ENCODE results near the gene NRCAM.

The NRCAM gene

DNA sequence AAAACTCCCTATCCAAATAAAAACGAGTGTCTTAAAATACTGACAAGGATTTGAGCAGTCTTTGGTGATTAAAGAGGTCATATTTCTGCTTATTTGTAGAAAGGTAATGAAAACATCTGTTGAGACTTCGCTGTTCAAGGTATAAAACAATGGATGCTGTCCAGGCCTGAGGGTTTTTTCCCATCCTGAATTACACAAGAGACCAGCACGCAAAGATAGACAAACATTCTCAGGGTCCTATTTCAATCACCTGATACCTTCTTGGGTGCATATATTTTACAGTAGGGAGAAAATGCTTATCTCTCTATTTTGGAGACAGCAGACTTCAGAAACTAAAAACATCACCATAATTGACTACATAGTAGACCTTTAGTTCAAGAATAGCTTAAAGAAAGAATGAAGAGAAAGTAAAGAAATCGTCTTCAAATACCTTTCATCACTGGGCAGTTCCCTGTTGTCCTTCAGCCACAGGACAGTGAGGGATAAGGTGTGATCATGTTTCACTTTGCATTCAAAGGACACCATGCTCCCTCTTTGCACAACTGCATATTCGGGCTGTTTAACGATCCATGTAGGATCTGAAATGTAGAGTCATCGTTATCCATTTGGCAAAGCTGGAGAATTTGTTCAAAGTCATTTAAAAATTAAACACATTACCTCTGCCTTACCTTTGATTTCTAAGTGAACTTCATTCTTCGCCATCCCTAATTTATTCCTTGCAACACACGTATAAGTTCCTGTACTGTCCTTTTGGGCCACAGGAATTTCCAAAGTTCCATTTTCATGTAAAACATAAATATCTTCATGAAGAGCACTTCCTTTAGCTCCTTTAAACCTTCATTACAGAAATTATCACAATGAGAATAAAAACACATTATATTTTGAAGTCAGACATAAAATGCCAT lies 262.4 kb downstream of the NRCAM start:
- no peak for DNase-seq

DNA sequence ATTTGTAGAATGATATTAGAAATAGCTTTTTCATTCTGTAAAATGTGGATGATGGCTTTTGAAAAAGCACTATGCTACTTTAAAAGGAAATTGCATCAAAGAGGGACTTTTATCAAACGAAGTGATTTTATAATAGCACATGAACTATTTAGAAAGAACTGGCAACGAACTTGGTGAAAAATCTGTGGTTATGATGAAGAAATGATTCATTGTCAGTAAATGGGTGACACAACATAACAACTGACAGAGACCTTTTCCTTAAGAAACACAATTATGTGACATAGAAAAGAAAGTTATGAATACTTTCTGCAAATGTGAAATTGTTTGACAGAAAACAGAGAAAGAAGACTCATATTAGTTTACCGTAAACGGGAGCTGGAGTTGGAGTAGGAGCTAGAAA lies 265.3 kb downstream of the NRCAM start:
- no peak for DNase-seq

DNA sequence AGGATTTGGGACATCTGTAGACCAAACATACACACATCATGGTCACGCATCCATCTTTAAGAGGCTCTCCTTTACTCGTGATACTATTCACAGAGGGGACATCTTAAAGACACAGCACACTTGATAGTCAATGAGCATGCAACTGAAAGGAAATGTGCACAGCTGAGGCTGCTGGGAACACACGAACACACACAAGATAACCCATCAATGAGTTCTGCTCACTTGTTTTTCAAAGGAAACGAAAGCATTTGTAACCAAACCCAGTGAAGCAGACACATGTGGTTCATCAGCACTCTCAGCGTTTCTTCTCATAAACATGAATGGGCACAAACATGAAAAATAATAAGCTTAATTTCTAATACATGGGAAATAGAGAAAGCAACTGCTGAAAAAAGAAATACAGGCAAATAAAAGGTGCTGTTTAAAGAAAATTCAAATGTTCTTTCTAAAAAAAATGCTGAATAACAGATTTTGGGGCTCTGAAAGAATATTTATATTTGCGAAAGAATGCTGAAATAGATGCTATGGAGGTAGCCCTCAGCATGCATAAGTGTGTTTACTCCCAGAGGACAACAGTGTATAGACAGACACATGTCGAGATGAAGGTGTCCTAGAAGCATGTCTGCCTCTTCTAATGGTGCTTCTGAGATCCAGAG lies 266.4 kb downstream of the NRCAM start:
- DNase-seq = no peak

DNA sequence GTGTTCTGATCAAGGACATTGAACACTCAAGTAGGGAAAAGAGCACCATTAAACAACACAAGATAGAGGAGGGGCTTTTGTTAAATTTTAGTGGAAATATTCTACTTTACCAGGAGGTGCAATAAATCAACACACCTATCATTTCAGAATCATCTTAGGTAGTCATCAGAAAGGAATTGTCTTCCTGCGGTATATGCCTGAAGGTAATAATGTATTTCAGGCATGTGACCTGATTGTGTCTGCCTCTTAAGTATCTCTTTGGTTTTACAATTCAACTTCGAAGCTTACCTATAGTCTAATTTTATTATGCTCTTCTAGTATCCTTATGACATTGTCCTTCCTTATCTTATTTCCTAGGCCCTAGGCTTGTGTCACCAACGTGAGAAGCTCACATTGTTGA lies 267.5 kb downstream of the NRCAM start:
- no peak for DNase-seq

DNA sequence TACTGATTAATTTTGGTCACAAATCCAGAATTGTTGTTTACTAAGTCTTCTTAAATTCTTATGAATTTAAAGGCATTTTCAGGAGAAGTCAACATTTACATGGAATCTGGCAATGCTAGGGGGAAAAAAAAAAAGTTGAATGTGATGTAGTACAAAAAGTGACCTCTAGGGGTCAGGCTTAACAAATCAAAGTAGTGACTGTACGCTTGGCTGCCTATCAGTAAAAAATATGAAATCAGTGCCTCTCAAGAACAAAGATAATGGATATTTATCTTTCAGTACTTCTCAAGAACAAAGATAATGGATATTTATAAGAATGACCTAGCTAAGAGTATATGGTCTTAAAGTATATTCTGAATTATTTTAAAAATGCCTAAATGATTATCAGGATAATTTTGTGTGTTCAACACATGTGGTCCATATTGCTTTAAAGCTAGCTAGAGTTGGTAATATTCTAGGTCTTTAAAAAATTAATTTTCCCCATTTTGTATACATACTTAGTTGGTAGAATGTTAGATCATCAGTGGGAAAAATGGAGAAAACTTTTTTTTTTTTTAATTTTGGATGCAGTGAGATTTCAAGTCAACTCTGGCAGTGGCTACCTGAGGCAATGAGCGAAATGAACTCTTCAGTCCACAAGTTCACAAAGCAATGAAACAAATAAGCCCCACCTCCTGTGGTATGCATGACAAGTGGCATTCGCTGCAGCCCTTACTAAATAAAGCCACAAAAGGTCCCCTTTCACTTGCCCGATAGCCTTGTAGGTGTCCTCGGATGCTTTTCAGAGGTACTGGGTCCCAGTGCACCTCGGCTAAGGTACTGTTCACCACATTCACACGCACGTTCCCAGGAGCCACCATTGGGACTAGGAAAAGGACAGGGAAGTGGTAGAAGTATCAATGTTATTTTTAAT lies 274.9 kb downstream of the NRCAM start:
- DNase-seq = no peak

DNA sequence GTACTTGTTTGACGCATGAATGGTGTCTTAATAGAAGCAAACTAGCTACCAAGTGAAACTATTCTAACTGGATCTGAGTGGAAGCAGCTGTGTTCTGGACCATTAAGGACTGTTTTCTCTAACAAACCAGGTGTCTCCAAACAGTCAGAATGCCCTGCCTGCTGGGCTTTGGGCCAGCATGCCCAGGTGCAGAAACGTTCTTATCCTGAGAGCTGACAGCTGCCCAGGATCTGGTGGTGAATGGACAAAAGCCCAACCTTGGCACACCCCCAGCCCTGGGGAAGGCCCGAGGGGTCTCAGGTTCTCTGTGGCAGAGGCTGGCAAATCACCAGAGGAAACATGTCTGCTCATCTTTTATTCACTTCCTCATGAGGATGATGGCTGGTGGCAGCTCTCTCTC lies 277.8 kb downstream of the NRCAM start:
- DNase-seq = no peak

DNA sequence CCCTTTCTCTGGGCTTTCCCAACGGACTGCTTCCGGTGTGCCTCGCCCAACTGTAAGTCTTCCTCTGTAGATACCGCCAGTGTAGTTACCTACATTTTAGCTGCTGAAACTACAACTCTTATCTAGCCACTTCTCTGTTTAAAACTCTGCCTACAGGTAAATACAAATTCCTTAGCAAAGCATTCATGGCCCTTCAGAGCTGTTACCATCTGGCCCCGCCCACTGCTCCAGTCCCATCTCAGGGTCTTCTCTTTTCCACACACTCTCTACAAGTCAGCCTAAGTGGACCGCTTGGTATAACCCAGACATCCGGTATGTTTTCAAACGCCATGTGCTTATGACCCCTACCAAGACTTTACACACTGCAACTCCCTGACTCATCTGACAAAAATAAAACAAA lies 285.1 kb downstream of the NRCAM start:
- DNase-seq = no peak

DNA sequence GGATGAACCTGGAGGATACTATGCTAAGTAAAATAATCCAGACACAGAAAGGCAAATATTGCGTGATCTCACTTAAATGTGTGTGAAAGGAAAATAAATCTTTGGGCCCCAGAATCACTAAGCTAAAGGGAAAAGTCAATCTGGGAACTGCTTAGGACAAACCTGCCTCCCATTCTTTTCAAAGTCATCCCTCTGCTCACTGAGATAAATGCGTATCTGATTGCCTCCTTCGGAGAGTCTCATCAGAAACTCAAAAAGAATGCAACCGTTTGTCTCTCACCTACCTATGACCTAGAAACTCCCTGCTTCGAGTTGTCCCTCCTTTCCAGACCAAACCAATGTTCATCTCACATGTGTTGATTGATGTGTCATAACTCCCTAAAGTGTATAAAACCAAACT lies 286.0 kb downstream of the NRCAM start:
- no peak for DNase-seq

DNA sequence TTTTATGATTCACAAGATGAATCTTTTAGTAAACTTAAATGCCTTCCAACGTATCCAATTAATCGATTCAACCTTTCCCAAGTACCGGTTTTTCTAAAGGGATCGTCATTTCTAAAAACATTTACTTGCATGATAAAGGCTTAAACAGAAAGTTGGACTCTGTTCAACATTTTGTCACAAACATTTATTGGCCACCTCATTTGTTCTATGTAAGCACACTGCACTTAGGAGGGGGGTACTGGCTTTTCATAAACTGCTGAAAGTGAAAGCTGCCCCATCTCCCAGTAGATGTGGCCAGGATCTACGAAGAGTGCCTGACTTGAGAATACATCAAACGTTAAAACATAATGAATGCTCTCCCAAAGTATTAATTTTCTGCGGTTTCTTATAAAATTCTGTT lies 288.8 kb downstream of the NRCAM start:
- no peak for DNase-seq

DNA sequence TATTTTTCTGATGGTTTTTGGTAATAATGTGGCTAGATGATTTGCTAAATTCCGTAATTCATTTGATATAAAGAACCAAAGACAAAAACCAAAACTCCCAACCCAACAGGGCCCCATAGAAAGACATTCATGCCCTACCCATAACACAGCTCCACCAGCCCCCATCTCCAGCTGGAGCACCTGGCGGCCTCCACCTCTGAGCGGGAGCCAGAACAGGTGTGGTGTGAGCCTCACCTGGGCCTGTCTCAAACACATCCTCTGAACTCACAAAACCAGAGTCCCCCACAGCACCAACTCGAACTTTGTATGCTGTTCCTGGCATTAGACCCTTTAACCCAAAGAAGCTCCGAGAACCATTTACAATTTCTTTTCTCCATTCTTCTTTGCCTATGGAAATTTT lies 289.5 kb downstream of the NRCAM start:
- no peak for DNase-seq

DNA sequence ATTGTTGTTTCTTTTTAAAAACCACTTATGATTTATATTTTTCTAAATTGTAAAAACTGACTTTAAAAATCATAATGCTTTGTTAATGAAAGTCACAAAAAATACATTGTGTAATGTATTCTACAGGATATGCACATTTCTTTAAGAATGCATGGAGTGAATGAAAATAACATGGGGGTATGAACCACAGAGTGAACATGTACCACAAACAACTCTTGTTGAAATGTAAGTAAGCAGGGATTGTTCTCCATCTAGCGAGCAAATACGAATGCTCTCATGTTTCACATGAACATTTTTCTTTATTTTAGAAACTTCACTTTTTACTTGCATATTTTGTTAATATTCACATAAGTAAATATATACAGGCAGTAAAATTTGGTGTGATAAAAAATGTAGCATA lies 290.5 kb downstream of the NRCAM start:
- DNase-seq = no peak

DNA sequence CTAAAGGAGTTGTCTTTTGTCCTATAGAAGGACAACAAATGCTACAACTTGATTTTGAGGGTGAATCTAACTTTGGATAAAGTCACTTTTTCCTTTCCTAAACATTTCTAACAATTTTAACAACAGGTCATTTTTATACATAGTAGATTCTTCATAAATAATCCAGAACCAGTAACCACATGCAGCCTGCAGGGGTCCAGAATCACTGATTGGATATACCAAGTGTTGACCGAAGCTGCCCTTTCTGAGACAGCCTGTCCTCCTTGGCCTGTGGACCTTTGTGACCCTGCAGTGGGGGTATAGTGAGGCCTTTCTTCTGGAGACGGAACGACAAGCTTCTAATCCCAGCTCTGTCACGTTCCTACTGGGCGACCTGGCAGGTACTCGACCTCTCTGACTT lies 291.3 kb downstream of the NRCAM start:
- DNase-seq = no peak

DNA sequence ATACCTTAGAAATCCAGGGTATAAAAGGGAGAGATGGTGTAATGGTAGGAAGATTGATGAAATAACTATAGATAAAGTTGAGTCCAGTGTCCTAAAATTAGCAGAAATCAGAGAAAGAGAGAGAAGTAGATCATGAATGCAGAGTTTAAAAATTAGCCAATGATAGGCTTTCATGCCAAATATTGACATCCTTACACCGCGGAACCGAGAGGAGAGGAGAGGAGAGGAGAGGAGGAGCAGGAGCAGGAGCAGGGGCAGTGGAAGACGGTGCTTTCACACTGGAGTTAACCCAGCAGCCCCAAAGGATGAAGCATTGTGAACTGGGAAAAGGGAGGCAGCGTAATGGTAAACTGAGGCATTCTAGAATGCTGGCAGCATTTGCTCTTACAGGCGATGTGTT lies 291.9 kb downstream of the NRCAM start:
- DNase-seq = no peak

DNA sequence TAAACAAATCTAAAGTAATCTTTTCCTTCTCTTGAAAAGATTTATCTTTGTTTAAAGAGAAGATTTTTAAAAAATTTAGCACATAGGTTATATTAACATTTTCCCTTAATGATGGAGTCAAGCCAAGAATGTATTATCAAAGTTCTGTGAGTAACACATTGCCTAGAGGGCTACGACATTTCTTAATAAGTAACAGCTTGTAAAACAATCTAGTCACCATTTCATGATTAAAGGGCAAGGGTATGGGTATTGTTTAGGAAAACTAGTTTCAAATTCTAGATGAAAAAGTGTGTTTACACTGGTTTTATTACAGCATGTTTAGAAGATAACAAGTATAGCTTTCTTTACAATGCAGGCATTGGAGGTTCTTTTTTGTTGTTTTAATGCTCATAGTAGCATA lies 297.5 kb downstream of the NRCAM start:
- DNase-seq = no peak

DNA sequence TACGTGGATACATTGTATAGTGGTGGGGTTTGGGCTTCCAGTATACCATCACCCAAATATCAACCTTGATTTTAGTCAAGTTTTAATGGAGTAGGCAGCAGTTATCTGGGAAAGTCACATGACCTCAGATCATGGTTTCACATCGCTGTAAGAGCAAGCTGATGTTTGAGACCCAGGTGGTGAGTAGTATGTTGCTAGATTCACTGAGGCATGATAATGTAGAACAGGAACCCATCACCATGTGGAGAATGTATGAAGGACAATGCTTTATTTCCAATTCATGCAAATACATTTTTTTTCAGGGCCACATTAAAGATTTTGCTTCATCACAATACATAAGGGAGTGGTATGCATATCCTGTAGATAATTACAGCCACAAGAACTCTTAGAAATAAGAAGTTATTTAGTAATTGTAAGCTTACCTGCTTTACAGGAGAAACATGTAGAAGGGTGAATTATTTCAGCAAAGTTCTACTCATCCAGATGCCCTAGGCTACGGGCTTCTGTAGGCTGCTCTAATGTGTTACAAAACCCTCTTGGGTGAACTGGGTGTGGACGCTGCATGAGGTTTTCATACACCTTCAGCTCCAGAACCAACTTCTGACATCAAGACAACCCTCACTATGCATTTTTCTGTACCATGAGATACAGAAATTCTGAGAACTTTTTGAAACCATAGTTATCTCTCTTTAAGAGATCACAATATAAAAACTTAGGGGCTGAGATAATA lies 298.5 kb downstream of the NRCAM start:
- no peak for DNase-seq

DNA sequence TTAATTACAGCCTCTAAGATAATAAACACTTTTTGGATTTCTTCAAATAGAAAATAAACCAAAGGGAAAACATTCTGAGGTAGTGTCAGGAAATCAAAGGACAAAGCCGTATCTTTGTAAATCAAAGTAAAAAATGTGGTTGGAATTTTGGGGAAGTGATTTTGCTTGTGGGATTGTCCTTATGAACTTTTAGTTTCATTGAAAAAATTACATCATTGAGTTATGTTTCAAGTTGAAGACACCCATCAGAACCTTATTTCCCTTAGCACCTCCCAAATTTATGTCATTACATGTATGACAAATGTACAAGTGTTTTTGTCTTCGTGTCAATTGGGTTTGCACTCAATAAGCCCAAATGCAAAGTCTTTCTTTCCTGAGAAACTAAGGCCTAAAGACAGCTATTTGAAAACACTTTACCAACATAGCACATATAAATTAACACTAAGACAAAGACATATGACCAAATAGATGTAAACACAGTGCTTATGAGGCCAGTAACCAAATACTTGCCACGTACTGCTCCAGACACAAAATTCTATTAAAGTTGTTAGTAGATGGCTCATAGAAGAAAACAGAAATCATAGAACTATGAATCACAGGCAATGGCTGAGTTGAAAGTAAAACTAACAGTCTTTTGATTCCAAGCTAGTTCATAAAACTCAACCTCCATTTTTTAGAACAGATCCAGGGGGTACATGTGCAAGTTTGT lies 299.2 kb downstream of the NRCAM start:
- DNase-seq = no peak

DNA sequence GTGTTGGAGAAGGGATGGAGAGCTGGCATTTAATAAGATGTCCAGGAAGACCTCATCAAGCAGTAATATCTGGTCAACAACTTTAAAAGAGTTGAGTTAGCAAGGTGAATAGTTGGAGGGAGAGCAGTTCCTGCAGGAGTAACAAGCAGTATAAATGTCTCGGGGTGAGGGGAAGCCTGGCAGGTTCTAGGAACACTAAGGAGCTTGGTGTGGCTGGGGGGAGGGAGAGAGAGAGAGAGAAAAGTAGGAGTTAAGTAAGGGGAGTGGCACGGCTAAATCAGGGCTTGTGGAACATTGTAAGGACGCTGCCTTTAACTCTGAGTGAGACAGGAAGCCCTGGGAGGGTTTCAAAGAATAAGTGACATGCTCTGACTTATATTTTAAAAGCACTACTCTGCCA lies 304.0 kb downstream of the NRCAM start:
- no peak for DNase-seq

DNA sequence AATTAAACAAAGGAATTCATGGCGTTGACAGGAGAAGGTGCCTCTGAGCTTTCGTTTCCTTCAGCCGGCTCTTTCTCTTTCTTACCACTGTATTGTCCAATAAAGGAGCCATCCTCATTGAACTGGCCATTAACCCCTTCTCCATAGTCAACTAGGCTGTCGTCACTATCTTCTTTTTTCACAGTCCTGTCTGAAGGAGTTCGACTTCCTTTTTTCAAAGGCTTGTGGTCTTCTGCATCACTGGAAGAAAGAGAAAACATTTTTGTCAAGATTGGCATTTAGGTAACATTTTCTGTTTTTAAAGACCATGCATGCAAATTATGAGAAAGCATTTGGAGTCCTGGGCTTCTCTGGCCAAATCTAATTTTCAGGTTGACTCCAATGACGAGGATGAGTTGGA lies 306.3 kb downstream of the NRCAM start:
- DNase-seq = no peak

DNA sequence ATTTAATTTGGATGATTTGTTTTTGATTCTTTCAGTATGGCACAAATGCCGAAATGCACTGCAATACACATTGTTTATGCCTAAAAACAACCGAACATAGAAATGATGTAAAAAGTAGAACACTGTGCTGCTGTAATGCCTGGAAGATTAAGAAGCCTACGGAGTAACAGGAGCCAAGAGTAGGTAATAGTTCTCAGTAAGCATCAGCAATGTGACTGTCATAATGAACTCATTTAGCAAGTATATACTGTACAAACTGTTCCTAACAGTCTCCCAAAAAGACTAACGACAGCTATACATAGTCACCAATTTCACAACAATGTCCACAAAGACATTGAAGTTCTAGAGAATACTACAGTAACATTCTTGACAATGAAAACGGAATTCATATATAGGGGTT lies 307.1 kb downstream of the NRCAM start:
- no peak for DNase-seq

DNA sequence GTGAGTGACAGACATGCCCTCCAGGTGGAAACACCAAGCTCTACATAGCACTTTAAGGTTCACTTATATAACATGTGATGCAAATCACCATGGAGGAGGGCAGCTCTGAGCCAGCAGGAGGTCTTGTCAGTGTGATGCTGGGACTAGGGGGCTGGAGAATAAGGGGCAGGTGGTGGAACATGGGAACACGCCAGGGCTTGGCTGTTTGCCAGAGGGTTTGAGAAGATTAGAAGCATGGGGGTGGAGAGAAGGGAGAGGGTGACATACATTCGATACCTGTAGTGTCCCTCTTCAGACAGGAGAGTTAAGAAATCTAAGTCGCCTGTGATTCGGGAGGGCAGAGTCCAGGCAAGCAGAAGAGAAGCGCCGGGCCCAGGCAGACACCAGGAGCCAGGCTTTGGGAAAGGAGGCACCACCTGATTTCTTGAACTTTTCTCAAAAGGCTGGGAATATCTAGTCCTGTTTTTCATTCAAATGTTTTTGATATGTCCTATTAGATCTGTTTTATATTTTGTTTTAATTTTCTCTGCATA lies 309.1 kb downstream of the NRCAM start:
- DNase-seq = no peak

DNA sequence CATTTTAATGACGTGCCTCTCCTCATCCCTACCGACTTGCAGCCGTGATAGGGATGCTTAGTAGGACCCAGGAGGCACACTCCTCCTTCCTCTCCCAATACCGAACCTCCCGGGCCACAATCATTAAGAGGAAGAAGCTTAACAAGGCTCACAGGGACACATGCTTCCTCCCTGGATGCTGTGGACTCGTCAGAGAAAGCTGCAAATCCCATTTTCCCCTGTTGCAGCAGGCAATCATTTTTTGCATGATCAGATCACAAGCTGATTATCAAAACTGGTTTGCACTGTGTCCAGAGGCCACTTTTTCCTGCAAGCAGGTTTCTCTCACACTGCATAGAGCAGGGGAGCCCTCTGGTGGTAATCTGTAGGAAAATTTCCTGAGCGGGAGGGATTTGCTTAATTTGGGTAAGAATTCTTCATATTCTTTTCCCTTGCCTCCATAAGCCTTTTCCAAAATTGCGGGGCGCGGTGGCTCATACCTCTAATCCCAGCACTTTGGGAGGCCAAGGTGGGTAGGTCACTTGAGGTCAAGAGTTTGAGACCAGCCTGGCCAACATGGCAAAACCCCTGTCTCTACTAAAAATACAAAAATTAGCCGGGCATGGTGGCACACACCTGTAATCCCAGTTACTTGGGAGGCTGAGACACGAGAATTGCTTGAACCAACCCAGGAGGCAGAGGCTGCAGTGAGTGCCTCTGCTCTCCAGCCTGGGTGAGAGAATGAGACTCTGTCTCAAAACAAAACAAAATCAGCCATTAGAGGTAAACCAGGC lies 310.0 kb downstream of the NRCAM start:
- peak; percentile 3 for DNase-seq

All from stimulated activated naive CD4-positive, alpha-beta T cell treated with Interleukin-2 at 50 U/mL for 16 hours (primary cell).